ENCODE data around the gene CCDC50. TPM values are rescaled to one million over a fixed set of nuclear protein-coding genes. Genes with fewer than 3 reads are reported as not detected.

The CCDC50 gene
- total and polyA plus RNA-seq, 2 of the 8 experiments (the other 6 are each of a cell fraction or from before 2014, with no cell fraction given), result 7.3 to 19.2 TPM

DNA sequence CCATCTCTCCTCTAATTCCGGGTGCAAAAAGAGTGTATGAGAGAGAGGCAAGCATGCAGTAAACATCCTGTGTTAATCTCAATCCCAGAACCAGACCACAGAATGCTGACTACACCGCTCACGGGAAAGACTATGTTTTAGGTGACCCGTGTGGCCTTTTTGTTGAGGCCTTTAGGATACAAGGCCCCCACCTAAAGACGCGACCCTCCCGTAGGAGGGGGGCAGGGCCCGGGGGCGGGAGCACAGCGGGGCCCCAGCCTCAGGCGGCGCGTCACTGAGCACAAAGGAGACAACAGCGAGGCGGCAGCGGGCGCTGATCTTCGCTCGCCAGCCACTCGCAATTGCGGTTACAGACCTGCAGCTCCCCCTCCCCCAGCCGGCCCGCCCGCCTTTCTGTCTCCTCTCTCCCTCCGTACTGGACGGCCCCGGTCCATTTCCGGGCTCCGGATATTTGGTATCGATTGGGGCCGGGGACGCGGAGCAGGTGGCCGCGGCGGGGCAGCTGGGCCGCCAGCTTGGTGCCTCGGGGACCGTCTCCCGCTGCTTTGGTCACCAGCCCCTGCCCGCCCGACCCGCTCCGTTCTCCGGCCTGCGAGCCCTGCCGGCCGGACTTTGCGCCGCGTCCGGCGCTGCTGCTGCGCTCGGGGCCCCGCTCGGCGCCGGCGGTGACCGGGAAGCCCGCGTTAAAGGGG lies at the start of gene CCDC50 (continued):
- TF ChIP-seq, protein P1, sequence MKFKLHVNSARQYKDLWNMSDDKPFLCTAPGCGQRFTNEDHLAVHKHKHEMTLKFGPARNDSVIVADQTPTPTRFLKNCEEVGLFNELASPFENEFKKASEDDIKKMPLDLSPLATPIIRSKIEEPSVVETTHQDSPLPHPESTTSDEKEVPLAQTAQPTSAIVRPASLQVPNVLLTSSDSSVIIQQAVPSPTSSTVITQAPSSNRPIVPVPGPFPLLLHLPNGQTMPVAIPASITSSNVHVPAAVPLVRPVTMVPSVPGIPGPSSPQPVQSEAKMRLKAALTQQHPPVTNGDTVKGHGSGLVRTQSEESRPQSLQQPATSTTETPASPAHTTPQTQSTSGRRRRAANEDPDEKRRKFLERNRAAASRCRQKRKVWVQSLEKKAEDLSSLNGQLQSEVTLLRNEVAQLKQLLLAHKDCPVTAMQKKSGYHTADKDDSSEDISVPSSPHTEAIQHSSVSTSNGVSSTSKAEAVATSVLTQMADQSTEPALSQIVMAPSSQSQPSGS (IDR thresholded peaks at IDR 0.05; ENCODE audit: low read length), result no peak
- no peak for TF ChIP-seq JUN (IDR thresholded peaks at IDR 0.05; ENCODE audit: low read depth, low read length)
- TF ChIP-seq SAP30 (IDR thresholded peaks at IDR 0.05; ENCODE audit: insufficient read depth, insufficient replicate concordance, low read length), result no peak
- no peak for TF ChIP-seq KDM5A (IDR thresholded peaks at IDR 0.05; ENCODE audit: low read length)
- peak in 1 of 2 experiments; percentile 29; a peak in 1 of 3 replicates for TF ChIP-seq POLR2A (IDR thresholded peaks at IDR 0.05; ENCODE audit: control extremely low read depth in 1 of 2, low read depth in 2 of 2, low read length in 2 of 2)
- TF ChIP-seq CBX8 (IDR thresholded peaks at IDR 0.05; ENCODE audit: borderline replicate concordance, low read depth, low read length), result no peak
- no peak for TF ChIP-seq CHD2 (IDR thresholded peaks at IDR 0.05; ENCODE audit: low read length)
- no peak for TF ChIP-seq CHD1 (IDR thresholded peaks at IDR 0.05; ENCODE audit: low read depth, low read length)
- peak; percentile 68; the same call in 1 of the 2 replicates for TF ChIP-seq TAF1 (IDR thresholded peaks at IDR 0.05; ENCODE audit: low read depth, low read length)
- peak; percentile 89; the same call in 1 of the 2 replicates for TF ChIP-seq RBBP5 (IDR thresholded peaks at IDR 0.05; ENCODE audit: borderline replicate concordance, low read depth, low read length)
- no peak for TF ChIP-seq SP2 (IDR thresholded peaks at IDR 0.05; ENCODE audit: low read length)
- TF ChIP-seq SIRT6 (IDR thresholded peaks at IDR 0.05; ENCODE audit: low read length), result no peak
- TF ChIP-seq GTF2F1 (IDR thresholded peaks at IDR 0.05; ENCODE audit: borderline replicate concordance, low read depth, low read length), result no peak
- peak; percentile 57 for TF ChIP-seq PHF8 (conservative IDR thresholded peaks at IDR 0.05; ENCODE audit: low read depth, low read length)
- TF ChIP-seq NRF1 (IDR thresholded peaks at IDR 0.05; ENCODE audit: low read depth, low read length), result no peak
- peak; percentile 90 for TF ChIP-seq KDM4A (IDR thresholded peaks at IDR 0.05; ENCODE audit: low read depth, low read length, severe bottlenecking)
- TF ChIP-seq FOSL1 (IDR thresholded peaks at IDR 0.05; ENCODE audit: insufficient read depth, low read depth, low read length), result no peak
- no peak for TF ChIP-seq RFX5 (IDR thresholded peaks at IDR 0.05; ENCODE audit: borderline replicate concordance, low read depth, low read length)
- TF ChIP-seq NANOG (IDR thresholded peaks at IDR 0.05; ENCODE audit: insufficient read depth, low read depth, low read length, poor library complexity, severe bottlenecking), result no peak
- TF ChIP-seq TBP (IDR thresholded peaks at IDR 0.05; ENCODE audit: low read depth, low read length), result peak; percentile 7; the same call in 1 of the 2 replicates
- TF ChIP-seq GABPA (IDR thresholded peaks at IDR 0.05; ENCODE audit: borderline replicate concordance, insufficient read depth, low read length), result no peak
- no peak for TF ChIP-seq CEBPB (IDR thresholded peaks at IDR 0.05; ENCODE audit: low read depth, low read length)
- no peak for TF ChIP-seq YY1 (IDR thresholded peaks at IDR 0.05; ENCODE audit: low read depth, low read length)
- TF ChIP-seq BRCA1 (IDR thresholded peaks at IDR 0.05; ENCODE audit: low read depth, low read length), result no peak

Data from H1 (cell line).